Retina (tissue), 1 donor: Measurements from ENCODE around the gene PPL.
"Not testable (repeated sequence)": the region's sequence is repeated elsewhere in the genome, so short reads cannot be mapped to it uniquely, and the experiment has no call there.

Experiments used
- DNase-seq: peaks from one replicate; pipeline ENCODE4 v3.0.0-alpha.2; 2016

The PPL gene

GRCh38 chr16:4931381-4931780 is 5.6 kb downstream of the PPL start:
- DNase-seq, result no peak

- not testable (repeated sequence) for DNase-seq
These were observed 7.3 kb downstream of the PPL start for GRCh38 chr16:4929619-4930018.

GRCh38 chr16:4928227-4928626 is 8.7 kb downstream of the PPL start:
- DNase-seq, result no peak

- no peak for DNase-seq
These were observed 9.3 kb downstream of the PPL start for GRCh38 chr16:4927661-4928060.

- no peak for DNase-seq
These were observed 10.0 kb downstream of the PPL start for GRCh38 chr16:4926928-4927327.

GRCh38 chr16:4925791-4926190 is 11.2 kb downstream of the PPL start:
- no peak for DNase-seq

GRCh38 chr16:4925293-4925607 is 11.7 kb downstream of the PPL start:
- no peak for DNase-seq

- DNase-seq, result no peak
These were observed 12.2 kb downstream of the PPL start for GRCh38 chr16:4924593-4925292.

- DNase-seq, result no peak
These were observed 13.1 kb downstream of the PPL start for GRCh38 chr16:4923853-4924252.

GRCh38 chr16:4922721-4923342 is 14.1 kb downstream of the PPL start:
- DNase-seq, result no peak

GRCh38 chr16:4920826-4921225 is 16.1 kb downstream of the PPL start:
- DNase-seq, result no peak

GRCh38 chr16:4918781-4919251 is 18.1 kb downstream of the PPL start:
- DNase-seq, result no peak

GRCh38 chr16:4917117-4917516 is 19.8 kb downstream of the PPL start:
- DNase-seq, result no peak

- no peak for DNase-seq
These were observed 21.7 kb downstream of the PPL start for GRCh38 chr16:4915226-4915761.

GRCh38 chr16:4914528-4915225 is 22.3 kb downstream of the PPL start:
- no peak for DNase-seq

GRCh38 chr16:4913774-4914525 is 23.0 kb downstream of the PPL start:
- no peak for DNase-seq

- no peak for DNase-seq
These were observed 23.7 kb downstream of the PPL start for GRCh38 chr16:4913130-4913773.

GRCh38 chr16:4911970-4912386 is 25.0 kb downstream of the PPL start:
- DNase-seq, result no peak

GRCh38 chr16:4910828-4911227 is 26.1 kb downstream of the PPL start:
- DNase-seq, result no peak

GRCh38 chr16:4909825-4910224 is 27.1 kb downstream of the PPL start:
- no peak for DNase-seq

GRCh38 chr16:4908854-4909401 is 28.0 kb downstream of the PPL start:
- no peak for DNase-seq

- no peak for DNase-seq
These were observed 31.9 kb downstream of the PPL start for GRCh38 chr16:4904942-4905615.
